Measurements from ENCODE around the gene KRTAP5-2. TPM values are rescaled to one million over a fixed set of nuclear protein-coding genes. Genes with fewer than 3 reads are reported as not detected.
A peak's percentile ranks its signal among the peaks of the same experiment; 100 is the strongest.

The KRTAP5-2 gene
- total RNA-seq, 5 donors from 2014 or later (not counting 1 experiment from before 2014, with no cell fraction given), result not detected

DNA sequence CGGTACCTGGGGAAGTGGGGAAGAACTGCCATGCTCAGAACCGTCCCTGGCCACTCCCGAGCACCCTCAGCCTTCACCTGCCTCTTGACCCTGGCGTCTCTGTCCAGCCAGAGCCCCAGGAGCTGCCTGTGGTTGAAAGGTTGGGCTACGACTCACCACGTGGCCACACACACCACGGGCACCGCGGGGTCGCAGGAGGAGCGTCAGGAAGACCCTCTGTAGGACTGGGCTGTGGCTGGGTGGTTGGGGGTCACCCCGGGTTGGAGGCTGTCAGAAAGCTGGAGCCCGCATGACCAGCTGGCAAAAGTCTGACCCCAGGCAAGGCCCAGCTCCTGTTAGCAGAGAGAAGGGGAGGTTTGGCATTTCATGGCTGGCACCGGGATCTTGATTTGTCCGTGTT, 43.0 kb upstream of the KRTAP5-2 start:
- Histone ChIP-seq H3K27me3 (replicated peaks in 1 of 2; ENCODE audit: control insufficient read depth in 2 of 2, extremely low read depth in 1 of 2, insufficient read depth in 2 of 2, low read length in 1 of 2) (peaks cover 0 to 63% of the 10 kb centered on the region in 2 experiments), H3K9me3 (no peaks in the 10 kb centered on the region), H3K4me3 (ENCODE audit: control insufficient read depth in 1 of 2, extremely low read depth in 1 of 2, low read length in 1 of 2) (no peak overlapping the region), H3K27ac (ENCODE audit: low read length) (no peak overlapping the region), H3K4me1 (ENCODE audit: control insufficient read depth in 1 of 2, extremely low read depth in 1 of 2, insufficient read depth in 2 of 2, low read length in 2 of 2) (peaks cover 0 to 5% of the 10 kb centered on the region in 2 experiments), H3K36me3 (ENCODE audit: control insufficient read depth in 2 of 2, extremely low read depth in 1 of 2, insufficient read depth in 1 of 2, low read length in 1 of 2) (no peaks in the 10 kb centered on the region)
- 67% methylated on average over 9 of the region's 15 CpGs for WGBS (ENCODE audit: insufficient coverage)
- Mint-ChIP-seq H3K4me3 (no peak overlapping the region), H3K36me3 (no peaks in the 10 kb centered on the region), H3K9me3 (no peaks in the 10 kb centered on the region), H3K27ac (no peak overlapping the region), H3K27me3 (peaks cover 10 to 28% of the 10 kb centered on the region in 2 donors), H3K4me1 (peaks cover 0 to 5% (median 4%) of the 10 kb centered on the region in 3 donors)
- ATAC-seq (replicated peaks in 1 of 4) (no peak), DNase-seq (no peak)
- ChIA-PET POLR2A (no interaction called here), CTCF (interaction anchor here in 1 of 2 donors (1.2 kb wide), 1 partner anchor 73 kb away, joined by 3 read pairs; no protein-coding TSS in a partner anchor)

GRCh38 chr11:1640076-1640946, 42.2 kb upstream of the KRTAP5-2 start:
- peak in 3 of 4 experiments; percentile 24 to 40 (median 35) for ATAC-seq (replicated peaks in 1 of 4)
- peaks cover 14 to 34% of the 10 kb centered on the region in 2 donors for H3K27me3 Mint-ChIP-seq

DNA sequence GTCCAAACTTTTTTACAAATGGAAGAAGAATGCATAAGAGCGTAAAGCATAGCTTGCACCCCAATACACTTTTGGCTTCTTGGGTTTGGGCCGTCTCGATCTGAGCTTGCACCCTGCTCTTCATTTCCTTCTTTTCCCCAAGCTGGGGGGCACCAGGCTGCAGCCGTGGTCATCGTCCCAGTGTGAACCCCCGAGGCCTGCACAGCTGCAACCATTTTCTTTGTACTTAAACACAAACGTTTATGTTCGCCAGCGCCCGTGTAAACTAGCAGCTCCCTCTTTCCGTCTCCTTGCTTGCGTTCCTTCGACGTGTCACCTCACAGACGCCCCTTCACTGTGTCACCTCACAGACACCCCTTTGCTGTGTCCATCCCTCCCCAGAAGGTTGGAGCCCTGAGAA, 41.6 kb upstream of the KRTAP5-2 start:
- Histone ChIP-seq H3K27ac (ENCODE audit: low read length) (no peak overlapping the region), H3K9me3 (no peaks in the 10 kb centered on the region), H3K27me3 (replicated peaks in 1 of 2; ENCODE audit: control insufficient read depth in 2 of 2, extremely low read depth in 1 of 2, insufficient read depth in 2 of 2, low read length in 1 of 2) (peaks cover 0 to 54% of the 10 kb centered on the region in 2 experiments), H3K4me1 (ENCODE audit: control insufficient read depth in 1 of 2, extremely low read depth in 1 of 2, insufficient read depth in 2 of 2, low read length in 2 of 2) (peaks cover 0 to 5% of the 10 kb centered on the region in 2 experiments), H3K36me3 (ENCODE audit: control insufficient read depth in 2 of 2, extremely low read depth in 1 of 2, insufficient read depth in 1 of 2, low read length in 1 of 2) (no peaks in the 10 kb centered on the region), H3K4me3 (ENCODE audit: control insufficient read depth in 1 of 2, extremely low read depth in 1 of 2, low read length in 1 of 2) (no peak overlapping the region)
- Mint-ChIP-seq H3K4me1 (peaks cover 0 to 9% (median 5%) of the 10 kb centered on the region in 3 donors), H3K27me3 (peaks cover 14 to 35% of the 10 kb centered on the region in 2 donors), H3K4me3 (no peak overlapping the region), H3K27ac (no peak overlapping the region), H3K9me3 (no peaks in the 10 kb centered on the region), H3K36me3 (no peaks in the 10 kb centered on the region)
- ATAC-seq (replicated peaks in 1 of 4) (no peak), DNase-seq (no peak)
- POLR2A ChIA-PET, result no interaction called here
- WGBS (ENCODE audit: insufficient coverage), result 63% methylated on average over 15 of the region's 15 CpGs
- CTCF ChIA-PET, result interaction anchor here in 1 of 2 donors (1.0 to 1.5 kb wide), 3 partner anchors 9 to 375 kb away, joined by 3 to 4 read pairs (median 4); no protein-coding TSS in a partner anchor

More at GRCh38 chr11:1640076-1640946, 42.2 kb upstream of the KRTAP5-2 start:
- Histone ChIP-seq H3K4me1 (ENCODE audit: control insufficient read depth in 1 of 2, extremely low read depth in 1 of 2, insufficient read depth in 2 of 2, low read length in 2 of 2) (peaks cover 0 to 5% of the 10 kb centered on the region in 2 experiments), H3K9me3 (no peaks in the 10 kb centered on the region), H3K36me3 (ENCODE audit: control insufficient read depth in 2 of 2, extremely low read depth in 1 of 2, insufficient read depth in 1 of 2, low read length in 1 of 2) (no peaks in the 10 kb centered on the region), H3K4me3 (ENCODE audit: control insufficient read depth in 1 of 2, extremely low read depth in 1 of 2, low read length in 1 of 2) (no peak overlapping the region), H3K27ac (ENCODE audit: low read length) (no peak overlapping the region), H3K27me3 (replicated peaks in 1 of 2; ENCODE audit: control insufficient read depth in 2 of 2, extremely low read depth in 1 of 2, insufficient read depth in 2 of 2, low read length in 1 of 2) (peaks cover 0 to 60% of the 10 kb centered on the region in 2 experiments)
- 48% methylated on average over 30 of the region's 32 CpGs for WGBS (ENCODE audit: insufficient coverage)
- Mint-ChIP-seq H3K27ac (no peak overlapping the region), H3K36me3 (no peaks in the 10 kb centered on the region), H3K9me3 (no peaks in the 10 kb centered on the region), H3K4me3 (no peak overlapping the region), H3K4me1 (peaks cover 0 to 9% (median 5%) of the 10 kb centered on the region in 3 donors)
- DNase-seq, result peak in 7 of 35 experiments; percentile 19 to 61 (median 27)
- POLR2A ChIA-PET, result no interaction called here
- CTCF ChIA-PET, result interaction anchor here in 1 of 2 donors (1.1 to 1.5 kb wide), 3 partner anchors 10 to 72 kb away, joined by 3 to 4 read pairs (median 3); no protein-coding TSS in a partner anchor

- Histone ChIP-seq H3K4me3 (ENCODE audit: control insufficient read depth in 1 of 2, extremely low read depth in 1 of 2, low read length in 1 of 2) (no peak overlapping the region), H3K36me3 (ENCODE audit: control insufficient read depth in 2 of 2, extremely low read depth in 1 of 2, insufficient read depth in 1 of 2, low read length in 1 of 2) (no peaks in the 10 kb centered on the region), H3K9me3 (no peaks in the 10 kb centered on the region), H3K27ac (ENCODE audit: low read length) (no peak overlapping the region), H3K4me1 (ENCODE audit: control insufficient read depth in 1 of 2, extremely low read depth in 1 of 2, insufficient read depth in 2 of 2, low read length in 2 of 2) (peaks cover 0 to 5% of the 10 kb centered on the region in 2 experiments), H3K27me3 (replicated peaks in 1 of 2; ENCODE audit: control insufficient read depth in 2 of 2, extremely low read depth in 1 of 2, insufficient read depth in 2 of 2, low read length in 1 of 2) (peaks cover 0 to 51% of the 10 kb centered on the region in 2 experiments)
- Mint-ChIP-seq H3K4me3 (no peak overlapping the region), H3K9me3 (no peaks in the 10 kb centered on the region), H3K36me3 (no peaks in the 10 kb centered on the region), H3K27ac (peak overlapping the region in 1 of 2 donors; percentile 27), H3K27me3 (peaks cover 14 to 35% of the 10 kb centered on the region in 2 donors), H3K4me1 (peaks cover 0 to 9% (median 5%) of the 10 kb centered on the region in 3 donors)
- ChIA-PET POLR2A (no interaction called here), CTCF (interaction anchor here in 1 of 2 donors (1.0 to 1.5 kb wide), 3 partner anchors 8 to 375 kb away, joined by 3 to 4 read pairs (median 4); no protein-coding TSS in a partner anchor)
- DNase-seq (peak in 2 of 35 experiments; percentile 22), ATAC-seq (replicated peaks in 1 of 4) (peak in 1 of 4 experiments; percentile 28)
- 71% methylated on average over 10 of the region's 18 CpGs for WGBS (ENCODE audit: insufficient coverage)
These were observed 41.1 kb upstream of the KRTAP5-2 start for GRCh38 chr11:1639102-1639620.

- peaks cover 0 to 5% of the 10 kb centered on the region in 2 experiments for H3K4me1 ChIP-seq (ENCODE audit: control insufficient read depth in 1 of 2, extremely low read depth in 1 of 2, insufficient read depth in 2 of 2, low read length in 2 of 2)
- H3K9me3 ChIP-seq, result no peaks in the 10 kb centered on the region
- no peaks in the 10 kb centered on the region for H3K9me3 Mint-ChIP-seq
- H3K4me3 Mint-ChIP-seq, result no peak overlapping the region
- H3K36me3 Mint-ChIP-seq, result no peaks in the 10 kb centered on the region
- H3K36me3 ChIP-seq (ENCODE audit: control insufficient read depth in 2 of 2, extremely low read depth in 1 of 2, insufficient read depth in 1 of 2, low read length in 1 of 2), result no peaks in the 10 kb centered on the region
- no peak overlapping the region for H3K27ac ChIP-seq (ENCODE audit: low read length)
- H3K27me3 Mint-ChIP-seq, result peaks cover 14 to 40% of the 10 kb centered on the region in 2 donors
- POLR2A ChIA-PET, result interaction anchor here in 1 of 2 donors (0.6 kb wide), 1 partner anchor 1352 kb away, joined by 3 read pairs; no protein-coding TSS in a partner anchor
- H3K4me3 ChIP-seq (ENCODE audit: control insufficient read depth in 1 of 2, extremely low read depth in 1 of 2, low read length in 1 of 2), result no peak overlapping the region
- peaks cover 0 to 52% of the 10 kb centered on the region in 2 experiments for H3K27me3 ChIP-seq (replicated peaks in 1 of 2; ENCODE audit: control insufficient read depth in 2 of 2, extremely low read depth in 1 of 2, insufficient read depth in 2 of 2, low read length in 1 of 2)
- peaks cover 0 to 9% (median 5%) of the 10 kb centered on the region in 3 donors for H3K4me1 Mint-ChIP-seq
- ATAC-seq (replicated peaks in 1 of 4), result no peak
- 81% methylated on average over 4 of the region's 8 CpGs for WGBS (ENCODE audit: insufficient coverage)
- no peak overlapping the region for H3K27ac Mint-ChIP-seq
- DNase-seq, result no peak
- CTCF ChIA-PET, result interaction anchor here in 1 of 2 donors (0.7 to 1.5 kb wide), 2 partner anchors 198 to 221 kb away, joined by 3 to 4 read pairs; no protein-coding TSS in a partner anchor
These were observed 40.2 kb upstream of the KRTAP5-2 start for GRCh38 chr11:1638344-1638743.

- no peak for ATAC-seq (replicated peaks in 1 of 4)
- Mint-ChIP-seq H3K36me3 (no peaks in the 10 kb centered on the region), H3K27ac (no peak overlapping the region), H3K27me3 (peaks cover 14 to 47% of the 10 kb centered on the region in 2 donors), H3K4me3 (no peak overlapping the region), H3K4me1 (peaks cover 2 to 12% (median 7%) of the 10 kb centered on the region in 3 donors), H3K9me3 (no peaks in the 10 kb centered on the region)
- Histone ChIP-seq H3K9me3 (no peaks in the 10 kb centered on the region), H3K27ac (ENCODE audit: low read length) (no peak overlapping the region), H3K4me1 (ENCODE audit: control insufficient read depth in 1 of 2, extremely low read depth in 1 of 2, insufficient read depth in 2 of 2, low read length in 2 of 2) (peaks cover 0 to 5% of the 10 kb centered on the region in 2 experiments), H3K27me3 (replicated peaks in 1 of 2; ENCODE audit: control insufficient read depth in 2 of 2, extremely low read depth in 1 of 2, insufficient read depth in 2 of 2, low read length in 1 of 2) (peaks cover 0 to 48% of the 10 kb centered on the region in 2 experiments), H3K36me3 (ENCODE audit: control insufficient read depth in 2 of 2, extremely low read depth in 1 of 2, insufficient read depth in 1 of 2, low read length in 1 of 2) (no peaks in the 10 kb centered on the region), H3K4me3 (ENCODE audit: control insufficient read depth in 1 of 2, extremely low read depth in 1 of 2, low read length in 1 of 2) (no peak overlapping the region)
- DNase-seq, result no peak
- no CpG with 5 or more reads among the region's 2 CpGs for WGBS (ENCODE audit: insufficient coverage)
- ChIA-PET CTCF (interaction anchor here in 1 of 2 donors (0.7 to 1.5 kb wide), 2 partner anchors 199 to 221 kb away, joined by 3 to 4 read pairs; no protein-coding TSS in a partner anchor), POLR2A (no interaction called here)
These were observed 39.5 kb upstream of the KRTAP5-2 start for GRCh38 chr11:1637628-1638027.
